H1 (cell line): ENCODE measurements around the gene TTLL5. TPM values are rescaled to one million over a fixed set of nuclear protein-coding genes. Genes with fewer than 3 reads are reported as not detected.

Experiments
- CBX5 ChIP-seq: fragments of 300-800, 300-1000 bp; sonication (generic); IDR thresholded peaks from 2 replicates; pipeline ENCODE4 v1.7.1; 2016; ENCODE audit warnings: antibody characterized with exemption, low read length, low read depth
- EP300 ChIP-seq, 2 experiments: IDR thresholded peaks; 1 replicate in 1 of 2; 2 replicates in 1 of 2; pipeline ENCODE4 v1.6.1; 2011 to 2012; ENCODE audit warnings: low read depth in 2 of 2, low read length in 2 of 2, mild to moderate bottlenecking in 2 of 2, borderline replicate concordance in 1 of 2, inconsistent platforms in 1 of 2, moderate library complexity in 1 of 2
- EZH2 ChIP-seq: fragments of 200-600 bp; sonication (generic); IDR thresholded peaks from 2 replicates; pipeline ENCODE4 v1.7.1; 2012; ENCODE audit warnings: low read depth, mild to moderate bottlenecking, moderate library complexity, low read length, inconsistent platforms; ENCODE audit not compliant: severe bottlenecking
- FOSL1 ChIP-seq: IDR thresholded peaks from 2 replicates; pipeline ENCODE4 v1.6.1; 2011; ENCODE audit warnings: mild to moderate bottlenecking, low read depth, low read length, moderate library complexity; ENCODE audit not compliant: insufficient read depth
- GTF2F1 ChIP-seq: IDR thresholded peaks from 2 replicates; pipeline ENCODE4 v1.6.1; 2012; ENCODE audit warnings: low read depth, low read length, improper control_type of control experiment, borderline replicate concordance
- PHF8 ChIP-seq: fragments of 200-600 bp; sonication (generic); conservative IDR thresholded peaks from 2 replicates; pipeline ENCODE4 v1.7.1; 2012; ENCODE audit warnings: low read depth, mild to moderate bottlenecking, inconsistent platforms, low read length, moderate library complexity
- POLR2AphosphoS5 ChIP-seq: IDR thresholded peaks from 2 replicates; pipeline ENCODE4 v1.6.1; 2011; ENCODE audit warnings: low read depth, low read length
- RAD21 ChIP-seq, 2 experiments: IDR thresholded peaks in 1 of 2; conservative IDR thresholded peaks in 1 of 2; 2 replicates each; pipeline ENCODE4 v1.6.1; 2011; ENCODE audit warnings: low read depth in 2 of 2, low read length in 2 of 2, improper control_type of control experiment in 1 of 2, inconsistent platforms in 1 of 2, mild to moderate bottlenecking in 1 of 2, moderate library complexity in 1 of 2
- SAP30 ChIP-seq: fragments of 300-600 bp; sonication (generic); IDR thresholded peaks from 2 replicates; pipeline ENCODE4 v1.7.1; 2012; ENCODE audit warnings: low read length, moderate library complexity, mild to moderate bottlenecking, inconsistent platforms; ENCODE audit not compliant: insufficient read depth, insufficient replicate concordance
- TCF12 ChIP-seq: IDR thresholded peaks from 2 replicates; pipeline ENCODE4 v1.6.1; 2011; ENCODE audit warnings: low read depth, mild to moderate bottlenecking, low read length
- polyA plus RNA-seq, 7 experiments: library from polyadenylated mRNA; depleted of rRNA in 3 of 7; stranded (reverse) in 5 of 7; unstranded in 2 of 7; fragments of >200 nt in 5 of 7; fragments of 200-250 nt in 2 of 7; gene quantifications; 1 replicate in 5 of 7; 2 replicates in 1 of 7; 4 replicates in 1 of 7; pipeline versions ENCODE4 v1.2.1 to v1.2.3, GENCODE V29; 2011 to 2013; ENCODE audit warnings: missing spikeins in 2 of 7, mixed read lengths in 2 of 7
- total RNA-seq: library from RNA; stranded (reverse); fragmentation: NEBNext Ultra II Directional; extraction: Animal tissue kit (Norgen Biotek cat#: 25700); gene quantifications from 2 replicates; pipeline ENCODE4 v1.2.1, GENCODE V29; 2021
- TF ChIP-seq, protein P1 (sequence below): fragments of 300-600 bp; sonication (generic); IDR thresholded peaks from 2 replicates; pipeline ENCODE4 v1.7.1; 2012; ENCODE audit warnings: low read length, moderate library complexity, mild to moderate bottlenecking, inconsistent platforms; ENCODE audit not compliant: insufficient replicate concordance

Gene TTLL5
- total and polyA plus RNA-seq, 2 of the 8 experiments (the other 6 are each of a cell fraction or from before 2014, with no cell fraction given): 16.1 to 45.9 TPM

- TF ChIP-seq, protein P1, sequence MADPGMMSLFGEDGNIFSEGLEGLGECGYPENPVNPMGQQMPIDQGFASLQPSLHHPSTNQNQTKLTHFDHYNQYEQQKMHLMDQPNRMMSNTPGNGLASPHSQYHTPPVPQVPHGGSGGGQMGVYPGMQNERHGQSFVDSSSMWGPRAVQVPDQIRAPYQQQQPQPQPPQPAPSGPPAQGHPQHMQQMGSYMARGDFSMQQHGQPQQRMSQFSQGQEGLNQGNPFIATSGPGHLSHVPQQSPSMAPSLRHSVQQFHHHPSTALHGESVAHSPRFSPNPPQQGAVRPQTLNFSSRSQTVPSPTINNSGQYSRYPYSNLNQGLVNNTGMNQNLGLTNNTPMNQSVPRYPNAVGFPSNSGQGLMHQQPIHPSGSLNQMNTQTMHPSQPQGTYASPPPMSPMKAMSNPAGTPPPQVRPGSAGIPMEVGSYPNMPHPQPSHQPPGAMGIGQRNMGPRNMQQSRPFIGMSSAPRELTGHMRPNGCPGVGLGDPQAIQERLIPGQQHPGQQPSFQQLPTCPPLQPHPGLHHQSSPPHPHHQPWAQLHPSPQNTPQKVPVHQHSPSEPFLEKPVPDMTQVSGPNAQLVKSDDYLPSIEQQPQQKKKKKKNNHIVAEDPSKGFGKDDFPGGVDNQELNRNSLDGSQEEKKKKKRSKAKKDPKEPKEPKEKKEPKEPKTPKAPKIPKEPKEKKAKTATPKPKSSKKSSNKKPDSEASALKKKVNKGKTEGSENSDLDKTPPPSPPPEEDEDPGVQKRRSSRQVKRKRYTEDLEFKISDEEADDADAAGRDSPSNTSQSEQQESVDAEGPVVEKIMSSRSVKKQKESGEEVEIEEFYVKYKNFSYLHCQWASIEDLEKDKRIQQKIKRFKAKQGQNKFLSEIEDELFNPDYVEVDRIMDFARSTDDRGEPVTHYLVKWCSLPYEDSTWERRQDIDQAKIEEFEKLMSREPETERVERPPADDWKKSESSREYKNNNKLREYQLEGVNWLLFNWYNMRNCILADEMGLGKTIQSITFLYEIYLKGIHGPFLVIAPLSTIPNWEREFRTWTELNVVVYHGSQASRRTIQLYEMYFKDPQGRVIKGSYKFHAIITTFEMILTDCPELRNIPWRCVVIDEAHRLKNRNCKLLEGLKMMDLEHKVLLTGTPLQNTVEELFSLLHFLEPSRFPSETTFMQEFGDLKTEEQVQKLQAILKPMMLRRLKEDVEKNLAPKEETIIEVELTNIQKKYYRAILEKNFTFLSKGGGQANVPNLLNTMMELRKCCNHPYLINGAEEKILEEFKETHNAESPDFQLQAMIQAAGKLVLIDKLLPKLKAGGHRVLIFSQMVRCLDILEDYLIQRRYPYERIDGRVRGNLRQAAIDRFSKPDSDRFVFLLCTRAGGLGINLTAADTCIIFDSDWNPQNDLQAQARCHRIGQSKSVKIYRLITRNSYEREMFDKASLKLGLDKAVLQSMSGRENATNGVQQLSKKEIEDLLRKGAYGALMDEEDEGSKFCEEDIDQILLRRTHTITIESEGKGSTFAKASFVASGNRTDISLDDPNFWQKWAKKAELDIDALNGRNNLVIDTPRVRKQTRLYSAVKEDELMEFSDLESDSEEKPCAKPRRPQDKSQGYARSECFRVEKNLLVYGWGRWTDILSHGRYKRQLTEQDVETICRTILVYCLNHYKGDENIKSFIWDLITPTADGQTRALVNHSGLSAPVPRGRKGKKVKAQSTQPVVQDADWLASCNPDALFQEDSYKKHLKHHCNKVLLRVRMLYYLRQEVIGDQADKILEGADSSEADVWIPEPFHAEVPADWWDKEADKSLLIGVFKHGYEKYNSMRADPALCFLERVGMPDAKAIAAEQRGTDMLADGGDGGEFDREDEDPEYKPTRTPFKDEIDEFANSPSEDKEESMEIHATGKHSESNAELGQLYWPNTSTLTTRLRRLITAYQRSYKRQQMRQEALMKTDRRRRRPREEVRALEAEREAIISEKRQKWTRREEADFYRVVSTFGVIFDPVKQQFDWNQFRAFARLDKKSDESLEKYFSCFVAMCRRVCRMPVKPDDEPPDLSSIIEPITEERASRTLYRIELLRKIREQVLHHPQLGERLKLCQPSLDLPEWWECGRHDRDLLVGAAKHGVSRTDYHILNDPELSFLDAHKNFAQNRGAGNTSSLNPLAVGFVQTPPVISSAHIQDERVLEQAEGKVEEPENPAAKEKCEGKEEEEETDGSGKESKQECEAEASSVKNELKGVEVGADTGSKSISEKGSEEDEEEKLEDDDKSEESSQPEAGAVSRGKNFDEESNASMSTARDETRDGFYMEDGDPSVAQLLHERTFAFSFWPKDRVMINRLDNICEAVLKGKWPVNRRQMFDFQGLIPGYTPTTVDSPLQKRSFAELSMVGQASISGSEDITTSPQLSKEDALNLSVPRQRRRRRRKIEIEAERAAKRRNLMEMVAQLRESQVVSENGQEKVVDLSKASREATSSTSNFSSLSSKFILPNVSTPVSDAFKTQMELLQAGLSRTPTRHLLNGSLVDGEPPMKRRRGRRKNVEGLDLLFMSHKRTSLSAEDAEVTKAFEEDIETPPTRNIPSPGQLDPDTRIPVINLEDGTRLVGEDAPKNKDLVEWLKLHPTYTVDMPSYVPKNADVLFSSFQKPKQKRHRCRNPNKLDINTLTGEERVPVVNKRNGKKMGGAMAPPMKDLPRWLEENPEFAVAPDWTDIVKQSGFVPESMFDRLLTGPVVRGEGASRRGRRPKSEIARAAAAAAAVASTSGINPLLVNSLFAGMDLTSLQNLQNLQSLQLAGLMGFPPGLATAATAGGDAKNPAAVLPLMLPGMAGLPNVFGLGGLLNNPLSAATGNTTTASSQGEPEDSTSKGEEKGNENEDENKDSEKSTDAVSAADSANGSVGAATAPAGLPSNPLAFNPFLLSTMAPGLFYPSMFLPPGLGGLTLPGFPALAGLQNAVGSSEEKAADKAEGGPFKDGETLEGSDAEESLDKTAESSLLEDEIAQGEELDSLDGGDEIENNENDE: no peak
- no peak for TF ChIP-seq CBX5
- no peak for TF ChIP-seq EP300 (IDR thresholded peaks at IDR 0.05; ENCODE audit: borderline replicate concordance in 1 of 2, low read depth in 2 of 2, low read length in 2 of 2)
- no peak for TF ChIP-seq RAD21 (IDR thresholded peaks at IDR 0.05 in 1 of 2, conservative IDR thresholded peaks at IDR 0.05 in 1 of 2; ENCODE audit: low read depth in 2 of 2, low read length in 2 of 2)
- TF ChIP-seq POLR2AphosphoS5: no peak
- TF ChIP-seq SAP30: no peak
- no peak for TF ChIP-seq GTF2F1
- no peak for TF ChIP-seq TCF12
- no peak for TF ChIP-seq EZH2
- TF ChIP-seq FOSL1: no peak
- TF ChIP-seq PHF8: no peak
These were observed 174.7 kb downstream of the TTLL5 start (continued) for GRCh38 chr14:75835737-75836136.
